Common myeloid progenitor, CD34-positive (primary cell): Measurements from ENCODE around the gene WWOX.

Experiments
- CTCF ChIA-PET: fragments of 350-600 bp; sonication (Branson Sonifier 250); formaldehyde crosslinking; loops from one replicate; lab custom pipeline; 2021; ENCODE audit warnings: antibody characterized with exemption; lab: Charles Lee
- POLR2A ChIA-PET: fragments of 350-600 bp; sonication (Branson Sonifier 250); formaldehyde crosslinking; loops from one replicate; lab custom pipeline; 2021; ENCODE audit warnings: antibody characterized with exemption; lab: Charles Lee
- DNase-seq, 3 donors: peaks; one replicate each; pipeline versions ENCODE4 v3.0.0 to v3.0.0-alpha.2; 2013
- H3K27ac ChIP-seq, 2 experiments: 1 replicate in 1 of 2; 2 replicates in 1 of 2; pipeline ENCODE4 v1.7.0; 2013; ENCODE audit warnings: inconsistent platforms in 2 of 2, low read length in 2 of 2, mild to moderate bottlenecking in 2 of 2, low read depth in 1 of 2, moderate library complexity in 1 of 2; ENCODE audit not compliant: severe bottlenecking in 2 of 2, insufficient read depth in 1 of 2, poor library complexity in 1 of 2
- H3K27me3 ChIP-seq, 5 experiments: replicated peaks in 2 of 5; 1 replicate in 3 of 5; 2 replicates in 2 of 5; pipeline versions ENCODE4 v1.6.1 to v1.7.0; 2013; ENCODE audit warnings: low read length in 4 of 5, mild to moderate bottlenecking in 2 of 5, moderate library complexity in 2 of 5, inconsistent platforms in 1 of 5; ENCODE audit not compliant: insufficient read depth in 5 of 5, control insufficient read depth in 4 of 5
- H3K36me3 ChIP-seq, 4 experiments: 1 replicate in 2 of 4; 2 replicates in 2 of 4; pipeline versions ENCODE4 v1.6.1 to v1.7.0; 2013; ENCODE audit warnings: low read length in 3 of 4, control low read depth in 1 of 4, mild to moderate bottlenecking in 1 of 4; ENCODE audit not compliant: control insufficient read depth in 4 of 4, insufficient read depth in 4 of 4
- H3K4me1 ChIP-seq, 4 experiments: 1 replicate in 3 of 4; 2 replicates in 1 of 4; pipeline versions ENCODE4 v1.6.1 to v1.7.1; 2013; ENCODE audit warnings: low read length in 3 of 4, mild to moderate bottlenecking in 3 of 4, control low read depth in 1 of 4, inconsistent platforms in 1 of 4, moderate library complexity in 1 of 4; ENCODE audit not compliant: control insufficient read depth in 4 of 4, insufficient read depth in 4 of 4; ENCODE audit errors: control extremely low read depth in 1 of 4
- H3K4me3 ChIP-seq, 7 experiments: 1 replicate in 4 of 7; 2 replicates in 3 of 7; pipeline versions ENCODE4 v1.5.1 to v1.7.0; 2013; ENCODE audit warnings: mild to moderate bottlenecking in 7 of 7, low read length in 6 of 7, moderate library complexity in 6 of 7, inconsistent platforms in 2 of 7, low read depth in 2 of 7, control low read depth in 1 of 7; ENCODE audit not compliant: insufficient read depth in 4 of 7, control insufficient read depth in 1 of 7; ENCODE audit errors: extremely low read depth in 1 of 7
- H3K9me3 ChIP-seq, 5 experiments: 1 replicate in 4 of 5; 2 replicates in 1 of 5; pipeline versions ENCODE4 v1.6.1 to v1.7.1; 2013; ENCODE audit warnings: low read length in 4 of 5, mild to moderate bottlenecking in 2 of 5, inconsistent platforms in 1 of 5, low read depth in 1 of 5, moderate library complexity in 1 of 5; ENCODE audit not compliant: control insufficient read depth in 4 of 5, insufficient read depth in 2 of 5; ENCODE audit errors: control extremely low read depth in 1 of 5
- whole genome bisulfite sequencing: methylation state at CpG from one replicate; pipeline ENCODE4 v1.1.5; 2013; ENCODE audit not compliant: insufficient coverage; 5-methylcytosine and 5-hydroxymethylcytosine counted together

Gene WWOX

GRCh38 chr16:78446992-78447563 lies 347.6 kb downstream of the WWOX start:
- H3K27ac ChIP-seq: no peak overlapping the region
- H3K36me3 ChIP-seq: peaks cover 0 to 2% (median 0%) of the 10 kb centered on the region in 4 experiments
- no peaks in the 10 kb centered on the region for H3K27me3 ChIP-seq
- WGBS: no CpG with 5 or more reads among the region's 2 CpGs
- ChIA-PET CTCF (interaction anchor here (0.8 kb wide), 1 partner anchor 1155 kb away, joined by 4 read pairs; no protein-coding TSS in a partner anchor), POLR2A (no interaction called here)
- no peaks in the 10 kb centered on the region for H3K9me3 ChIP-seq
- DNase-seq: no peak
- peaks cover 0 to 13% (median 0%) of the 10 kb centered on the region in 4 experiments for H3K4me1 ChIP-seq
- H3K4me3 ChIP-seq: no peak overlapping the region

GRCh38 chr16:78448658-78449271 lies 349.3 kb downstream of the WWOX start:
- ChIA-PET CTCF (interaction anchor here (1.0 kb wide), 1 partner anchor 12 kb away, joined by 3 read pairs; no protein-coding TSS in a partner anchor), POLR2A (no interaction called here)
- Histone ChIP-seq H3K27me3 (no peaks in the 10 kb centered on the region), H3K4me1 (peaks cover 0 to 5% (median 0%) of the 10 kb centered on the region in 4 experiments), H3K36me3 (peaks cover 0 to 2% (median 0%) of the 10 kb centered on the region in 4 experiments), H3K9me3 (no peaks in the 10 kb centered on the region), H3K27ac (no peak overlapping the region), H3K4me3 (no peak overlapping the region)
- WGBS: 89% methylated on average over 3 of the region's 6 CpGs
- DNase-seq: no peak

- Histone ChIP-seq H3K27me3 (no peaks in the 10 kb centered on the region), H3K4me1 (no peaks in the 10 kb centered on the region), H3K27ac (no peak overlapping the region), H3K9me3 (no peaks in the 10 kb centered on the region), H3K4me3 (no peak overlapping the region), H3K36me3 (peaks cover 0 to 2% (median 0%) of the 10 kb centered on the region in 4 experiments)
- DNase-seq: no peak
- 88% methylated on average over 1 of the region's 2 CpGs for WGBS
- ChIA-PET POLR2A (interaction anchor here (0.6 kb wide), 1 partner anchor 248 kb away, joined by 3 read pairs; no protein-coding TSS in a partner anchor), CTCF (no interaction called here)
Measured at GRCh38 chr16:78450255-78450654, 350.8 kb downstream of the WWOX start.

- H3K27ac ChIP-seq: no peak overlapping the region
- WGBS: 100% methylated on average over 1 of the region's 5 CpGs
- CTCF ChIA-PET: interaction anchor here (0.6 to 1.2 kb wide), 2 partner anchors 9 to 26 kb away, joined by 3 read pairs; no protein-coding TSS in a partner anchor
- DNase-seq: no peak
- H3K4me3 ChIP-seq: no peak overlapping the region
- H3K27me3 ChIP-seq: no peaks in the 10 kb centered on the region
- peaks cover 0 to 2% (median 0%) of the 10 kb centered on the region in 4 experiments for H3K36me3 ChIP-seq
- POLR2A ChIA-PET: no interaction called here
- H3K9me3 ChIP-seq: no peaks in the 10 kb centered on the region
- no peaks in the 10 kb centered on the region for H3K4me1 ChIP-seq
Measured at GRCh38 chr16:78452025-78452555, 352.6 kb downstream of the WWOX start.

- Histone ChIP-seq H3K36me3 (no peaks in the 10 kb centered on the region), H3K4me1 (no peaks in the 10 kb centered on the region), H3K27ac (no peak overlapping the region), H3K9me3 (no peaks in the 10 kb centered on the region), H3K27me3 (no peaks in the 10 kb centered on the region), H3K4me3 (no peak overlapping the region)
- ChIA-PET CTCF (no interaction called here), POLR2A (no interaction called here)
- DNase-seq: no peak
- WGBS: 80% methylated on average over 1 of the region's 4 CpGs
Measured at GRCh38 chr16:78455861-78456260, 356.4 kb downstream of the WWOX start.

GRCh38 chr16:78458588-78458987 lies 359.1 kb downstream of the WWOX start:
- no peaks in the 10 kb centered on the region for H3K9me3 ChIP-seq
- WGBS: no CpG with 5 or more reads among the region's 2 CpGs
- H3K4me1 ChIP-seq: peaks cover 0 to 11% (median 5%) of the 10 kb centered on the region in 4 experiments
- no peak overlapping the region for H3K4me3 ChIP-seq
- no peaks in the 10 kb centered on the region for H3K36me3 ChIP-seq
- ChIA-PET POLR2A (no interaction called here), CTCF (no interaction called here)
- DNase-seq: no peak
- no peaks in the 10 kb centered on the region for H3K27me3 ChIP-seq
- no peak overlapping the region for H3K27ac ChIP-seq

- no peak overlapping the region for H3K4me3 ChIP-seq
- no peaks in the 10 kb centered on the region for H3K27me3 ChIP-seq
- peaks cover 0 to 6% (median 0%) of the 10 kb centered on the region in 5 experiments for H3K9me3 ChIP-seq
- WGBS: 96% methylated on average over 4 of the region's 4 CpGs
- POLR2A ChIA-PET: no interaction called here
- no peak for DNase-seq
- no peaks in the 10 kb centered on the region for H3K36me3 ChIP-seq
- CTCF ChIA-PET: interaction anchor here (1.1 kb wide), 1 partner anchor 12 kb away, joined by 3 read pairs; no protein-coding TSS in a partner anchor
- H3K27ac ChIP-seq: no peak overlapping the region
- H3K4me1 ChIP-seq: peaks cover 0 to 11% (median 5%) of the 10 kb centered on the region in 4 experiments
Measured at GRCh38 chr16:78460428-78460827, 361.0 kb downstream of the WWOX start.
